ENCODE results near the gene IPO4. TPM values are rescaled to one million over a fixed set of nuclear protein-coding genes. Genes with fewer than 3 reads are reported as not detected.

Gene IPO4
- total and polyA plus RNA-seq, 9 of the 15 experiments (the other 6 are each of a cell fraction or from before 2014, with no cell fraction given): 7.3 to 122 (median 31.8) TPM

DNA sequence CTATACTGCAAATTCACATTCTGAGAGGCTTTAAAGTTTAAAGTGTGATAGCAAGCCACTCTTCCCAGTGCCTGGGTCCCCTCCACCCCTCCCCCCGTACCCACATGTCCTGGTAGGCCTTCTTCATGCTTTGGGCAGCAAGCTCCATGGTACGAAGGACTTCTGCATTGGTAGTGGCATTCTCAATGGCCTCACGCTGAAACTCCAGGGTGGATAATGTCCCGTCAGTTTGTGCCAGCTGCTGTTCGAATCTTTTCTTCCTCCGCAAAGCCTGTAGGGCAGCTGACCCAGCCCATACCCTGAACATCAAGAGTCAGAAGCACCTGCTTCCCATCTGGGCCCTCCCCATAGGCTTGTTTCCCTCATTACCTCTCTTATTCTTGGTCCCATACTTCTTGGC lies 22.7 kb upstream of the IPO4 start:
- FAIRE-seq (no peak), ATAC-seq (no peak), DNase-seq (ENCODE audit: extremely low read depth in 1 of 4, low spot score in 3 of 4) (no peak)
- no TSS peak for BruUV-seq (replicated peaks)
- TF ChIP-seq, protein P1, sequence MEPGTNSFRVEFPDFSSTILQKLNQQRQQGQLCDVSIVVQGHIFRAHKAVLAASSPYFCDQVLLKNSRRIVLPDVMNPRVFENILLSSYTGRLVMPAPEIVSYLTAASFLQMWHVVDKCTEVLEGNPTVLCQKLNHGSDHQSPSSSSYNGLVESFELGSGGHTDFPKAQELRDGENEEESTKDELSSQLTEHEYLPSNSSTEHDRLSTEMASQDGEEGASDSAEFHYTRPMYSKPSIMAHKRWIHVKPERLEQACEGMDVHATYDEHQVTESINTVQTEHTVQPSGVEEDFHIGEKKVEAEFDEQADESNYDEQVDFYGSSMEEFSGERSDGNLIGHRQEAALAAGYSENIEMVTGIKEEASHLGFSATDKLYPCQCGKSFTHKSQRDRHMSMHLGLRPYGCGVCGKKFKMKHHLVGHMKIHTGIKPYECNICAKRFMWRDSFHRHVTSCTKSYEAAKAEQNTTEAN (CRISPR knock-in tag; IDR thresholded peaks at IDR 0.05): no peak
- TF ChIP-seq ZNF324 (CRISPR knock-in tag; IDR thresholded peaks at IDR 0.05) (no peak), TCF15 (CRISPR knock-in tag; IDR thresholded peaks at IDR 0.05) (no peak), NR3C1 (CRISPR knock-in tag; IDR thresholded peaks at IDR 0.05) (no peak), L3MBTL2 (IDR thresholded peaks at IDR 0.05) (no peak), SAP30 (IDR thresholded peaks at IDR 0.05; ENCODE audit: borderline replicate concordance, insufficient read depth, low read depth, low read length, poor library complexity, severe bottlenecking) (no peak), ZNF134 (CRISPR knock-in tag; conservative IDR thresholded peaks at IDR 0.05) (no peak), JUNB (CRISPR knock-in tag; conservative IDR thresholded peaks at IDR 0.05) (no peak), MAFF (IDR thresholded peaks at IDR 0.05; ENCODE audit: low read length) (no peak)
- TF ChIP-seq, protein P2, sequence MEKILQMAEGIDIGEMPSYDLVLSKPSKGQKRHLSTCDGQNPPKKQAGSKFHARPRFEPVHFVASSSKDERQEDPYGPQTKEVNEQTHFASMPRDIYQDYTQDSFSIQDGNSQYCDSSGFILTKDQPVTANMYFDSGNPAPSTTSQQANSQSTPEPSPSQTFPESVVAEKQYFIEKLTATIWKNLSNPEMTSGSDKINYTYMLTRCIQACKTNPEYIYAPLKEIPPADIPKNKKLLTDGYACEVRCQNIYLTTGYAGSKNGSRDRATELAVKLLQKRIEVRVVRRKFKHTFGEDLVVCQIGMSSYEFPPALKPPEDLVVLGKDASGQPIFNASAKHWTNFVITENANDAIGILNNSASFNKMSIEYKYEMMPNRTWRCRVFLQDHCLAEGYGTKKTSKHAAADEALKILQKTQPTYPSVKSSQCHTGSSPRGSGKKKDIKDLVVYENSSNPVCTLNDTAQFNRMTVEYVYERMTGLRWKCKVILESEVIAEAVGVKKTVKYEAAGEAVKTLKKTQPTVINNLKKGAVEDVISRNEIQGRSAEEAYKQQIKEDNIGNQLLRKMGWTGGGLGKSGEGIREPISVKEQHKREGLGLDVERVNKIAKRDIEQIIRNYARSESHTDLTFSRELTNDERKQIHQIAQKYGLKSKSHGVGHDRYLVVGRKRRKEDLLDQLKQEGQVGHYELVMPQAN (IDR thresholded peaks at IDR 0.05; ENCODE audit: borderline replicate concordance): no peak
- Histone ChIP-seq H3K27me3 (ENCODE audit: control insufficient read depth in 2 of 2, insufficient read depth in 2 of 2, low read length in 2 of 2) (no peaks in the 10 kb centered on the region), H3K9ac (ENCODE audit: insufficient read depth in 1 of 2, low read depth in 2 of 2, low read length in 2 of 2) (0 out of 4 replicates have a peak overlapping the region, but pooled peaks of 1 of the 2 experiments have one; percentile 9), H3K4me1 (replicated peaks in 1 of 2; ENCODE audit: control insufficient read depth in 2 of 2, insufficient read depth in 2 of 2, low read length in 2 of 2) (peaks cover 12 to 23% of the 10 kb centered on the region in 2 experiments), H3K9me1 (ENCODE audit: control insufficient read depth, insufficient read depth, low read length) (no peaks in the 10 kb centered on the region), H2AFZ (ENCODE audit: low read depth, low read length) (no peak overlapping the region), H3K9me3 (replicated peaks; ENCODE audit: control insufficient read depth, insufficient read depth, low read depth, low read length) (no peaks in the 10 kb centered on the region), H4K20me1 (replicated peaks; ENCODE audit: control insufficient read depth, insufficient read depth, low read length) (no peaks in the 10 kb centered on the region), H3K36me3 (ENCODE audit: control insufficient read depth, insufficient read depth, low read length) (peaks cover 55% of the 10 kb centered on the region; the same call in 2 of the 3 replicates), H3K4me2 (ENCODE audit: insufficient read depth, low read length) (no peak overlapping the region), H3K4me3 (no peak overlapping the region), H3K27ac (ENCODE audit: extremely low read depth, low read depth, low read length) (no peak overlapping the region), H3K79me2 (ENCODE audit: control insufficient read depth, insufficient read depth, low read length) (peaks cover 26% of the 10 kb centered on the region)
- CTCF ChIA-PET (ENCODE audit: low intra/inter-chr PET ratio): no interaction called here
- 93% methylated on average over 6 of the region's 6 CpGs for WGBS (ENCODE audit: insufficient coverage, low coverage, missing lambda C conversion rate)
- in situ Hi-C loops (cut with MboI) (no loop called here), intact Hi-C loops (cut with micrococcal nuclease) (no loop called here)
- POLR2A ChIA-PET: interaction anchor here (1.1 to 1.3 kb wide), 2 partner anchors 16 to 22 kb away, joined by 3 to 4 read pairs; no protein-coding TSS in a partner anchor
